ENCODE results near the gene TTC39B. TPM values are rescaled to one million over a fixed set of nuclear protein-coding genes. Genes with fewer than 3 reads are reported as not detected.
A peak's percentile ranks its signal among the peaks of the same experiment; 100 is the strongest.

The TTC39B gene
- total RNA-seq, 1 donor from 2014 or later, result 49.2 TPM

GRCh38 chr9:15136646-15137045 is 170.4 kb downstream of the TTC39B start:
- no peak overlapping the region for H3K4me3 ChIP-seq
- DNase-seq (no peak), ATAC-seq (no peak)
- H3K4me1 ChIP-seq, result peaks cover 6% of the 10 kb centered on the region
- H3K9me3 ChIP-seq, result no peaks in the 10 kb centered on the region
- no peaks in the 10 kb centered on the region for H3K27me3 ChIP-seq (ENCODE audit: low read depth)
- no peak overlapping the region for H3K27ac ChIP-seq
- intact Hi-C loops (cut with DNase I), result no loop called here
- TF ChIP-seq, protein P1, sequence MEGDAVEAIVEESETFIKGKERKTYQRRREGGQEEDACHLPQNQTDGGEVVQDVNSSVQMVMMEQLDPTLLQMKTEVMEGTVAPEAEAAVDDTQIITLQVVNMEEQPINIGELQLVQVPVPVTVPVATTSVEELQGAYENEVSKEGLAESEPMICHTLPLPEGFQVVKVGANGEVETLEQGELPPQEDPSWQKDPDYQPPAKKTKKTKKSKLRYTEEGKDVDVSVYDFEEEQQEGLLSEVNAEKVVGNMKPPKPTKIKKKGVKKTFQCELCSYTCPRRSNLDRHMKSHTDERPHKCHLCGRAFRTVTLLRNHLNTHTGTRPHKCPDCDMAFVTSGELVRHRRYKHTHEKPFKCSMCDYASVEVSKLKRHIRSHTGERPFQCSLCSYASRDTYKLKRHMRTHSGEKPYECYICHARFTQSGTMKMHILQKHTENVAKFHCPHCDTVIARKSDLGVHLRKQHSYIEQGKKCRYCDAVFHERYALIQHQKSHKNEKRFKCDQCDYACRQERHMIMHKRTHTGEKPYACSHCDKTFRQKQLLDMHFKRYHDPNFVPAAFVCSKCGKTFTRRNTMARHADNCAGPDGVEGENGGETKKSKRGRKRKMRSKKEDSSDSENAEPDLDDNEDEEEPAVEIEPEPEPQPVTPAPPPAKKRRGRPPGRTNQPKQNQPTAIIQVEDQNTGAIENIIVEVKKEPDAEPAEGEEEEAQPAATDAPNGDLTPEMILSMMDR (IDR thresholded peaks at IDR 0.05), result no peak
- no peaks in the 10 kb centered on the region for H3K36me3 ChIP-seq

DNA sequence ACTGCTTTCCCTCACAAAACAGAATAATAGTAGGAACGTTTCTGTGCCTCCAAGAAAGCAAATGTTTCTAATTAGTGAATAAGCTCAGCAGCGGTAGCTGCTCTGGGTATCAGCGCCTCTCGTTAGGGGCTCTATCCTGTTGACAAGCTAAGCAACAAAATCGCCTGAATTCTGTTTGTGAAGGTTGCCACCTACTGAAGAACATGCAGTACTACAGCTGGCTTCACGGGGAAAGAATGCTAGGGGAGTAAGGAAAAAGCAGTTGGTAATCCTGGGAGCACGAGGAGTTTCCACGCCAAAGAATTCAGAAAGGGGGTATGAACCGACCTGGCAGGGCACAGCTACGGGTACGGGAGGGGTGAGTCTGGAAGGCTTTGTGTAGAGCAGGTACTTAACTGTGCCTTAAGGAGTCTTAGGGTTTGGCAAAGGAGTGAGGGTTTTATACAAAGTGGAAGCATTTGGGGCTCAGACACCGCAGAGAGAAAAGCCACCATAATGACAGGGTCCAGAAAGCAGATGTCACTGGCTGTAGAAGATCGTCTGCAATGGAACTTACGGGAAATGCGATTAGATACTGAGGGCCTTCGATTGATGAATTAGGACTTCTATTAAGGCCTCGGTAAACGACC is 171.7 kb downstream of the TTC39B start:
- no peak for DNase-seq
- no peaks in the 10 kb centered on the region for H3K9me3 ChIP-seq
- H3K36me3 ChIP-seq, result no peaks in the 10 kb centered on the region
- no peaks in the 10 kb centered on the region for H3K27me3 ChIP-seq (ENCODE audit: low read depth)
- ATAC-seq, result peak; percentile 87 to 88
- intact Hi-C loops (cut with DNase I), result no loop called here
- H3K4me3 ChIP-seq, result no peak overlapping the region
- TF ChIP-seq, protein P1 (IDR thresholded peaks at IDR 0.05), result peak; percentile 93
- H3K27ac ChIP-seq, result no peak overlapping the region
- peaks cover 6% of the 10 kb centered on the region for H3K4me1 ChIP-seq

GRCh38 chr9:15133488-15133887 is 173.5 kb downstream of the TTC39B start:
- ATAC-seq (no peak), DNase-seq (no peak)
- Histone ChIP-seq H3K27ac (no peak overlapping the region), H3K4me1 (peaks cover 6% of the 10 kb centered on the region), H3K27me3 (ENCODE audit: low read depth) (no peaks in the 10 kb centered on the region), H3K36me3 (no peaks in the 10 kb centered on the region), H3K4me3 (no peak overlapping the region), H3K9me3 (no peaks in the 10 kb centered on the region)
- TF ChIP-seq, protein P1 (IDR thresholded peaks at IDR 0.05), result no peak
- intact Hi-C loops (cut with DNase I), result no loop called here

GRCh38 chr9:15132091-15132490 is 174.9 kb downstream of the TTC39B start:
- peak; percentile 76 for ATAC-seq
- intact Hi-C loops (cut with DNase I), result no loop called here

GRCh38 chr9:15131094-15131493 is 175.9 kb downstream of the TTC39B start:
- H3K27me3 ChIP-seq (ENCODE audit: low read depth), result no peaks in the 10 kb centered on the region
- ATAC-seq, result no peak
- H3K36me3 ChIP-seq, result no peaks in the 10 kb centered on the region
- no peak for DNase-seq
- H3K4me1 ChIP-seq, result peaks cover 6% of the 10 kb centered on the region
- intact Hi-C loops (cut with DNase I), result no loop called here
- H3K9me3 ChIP-seq, result no peaks in the 10 kb centered on the region
- H3K4me3 ChIP-seq, result no peak overlapping the region
- H3K27ac ChIP-seq, result no peak overlapping the region
- TF ChIP-seq, protein P1 (IDR thresholded peaks at IDR 0.05), result no peak

More at GRCh38 chr9:15132091-15132490, 174.9 kb downstream of the TTC39B start:
- no peaks in the 10 kb centered on the region for H3K36me3 ChIP-seq
- H3K27me3 ChIP-seq (ENCODE audit: low read depth), result no peaks in the 10 kb centered on the region
- H3K9me3 ChIP-seq, result no peaks in the 10 kb centered on the region
- DNase-seq, result no peak
- no peak overlapping the region for H3K27ac ChIP-seq
- H3K4me3 ChIP-seq, result no peak overlapping the region
- peaks cover 6% of the 10 kb centered on the region for H3K4me1 ChIP-seq
- TF ChIP-seq, protein P1 (IDR thresholded peaks at IDR 0.05), result no peak
